HEK293T (cell line): ENCODE measurements around the gene PHKB.

Experiments used
- ARNT ChIP-seq: fragments of 450-650 bp; IDR thresholded peaks from 2 replicates; pipeline ENCODE4 v1.6.1; 2017; ENCODE audit warnings: mild to moderate bottlenecking
- BHLHE40 ChIP-seq: fragments of 450-650 bp; IDR thresholded peaks from 2 replicates; pipeline ENCODE4 v1.6.1; 2016; ENCODE audit warnings: mild to moderate bottlenecking, moderate library complexity, borderline replicate concordance
- CTBP1 ChIP-seq: fragments of 450-650 bp; IDR thresholded peaks from 2 replicates; pipeline ENCODE4 v1.6.1; 2016; ENCODE audit warnings: borderline replicate concordance
- FOXK2 ChIP-seq: fragments of 450-650 bp; IDR thresholded peaks from 2 replicates; pipeline ENCODE4 v1.6.1; 2016; ENCODE audit warnings: mild to moderate bottlenecking
- FOXM1 ChIP-seq: fragments of 450-650 bp; IDR thresholded peaks from 2 replicates; pipeline ENCODE4 v1.6.1; 2017; ENCODE audit warnings: mild to moderate bottlenecking, borderline replicate concordance
- L3MBTL2 ChIP-seq: fragments of 450-650 bp; conservative IDR thresholded peaks from 2 replicates; pipeline ENCODE4 v1.6.1; 2016; ENCODE audit warnings: mild to moderate bottlenecking
- SP1 ChIP-seq: fragments of 450-650 bp; IDR thresholded peaks from 2 replicates; pipeline ENCODE4 v1.6.1; 2017
- TARDBP ChIP-seq: fragments of 450-650 bp; IDR thresholded peaks from 2 replicates; pipeline ENCODE4 v1.6.1; 2016

- TF ChIP-seq SP1 (no peak), ARNT (no peak), L3MBTL2 (no peak), FOXK2 (no peak), CTBP1 (no peak), TARDBP (no peak), BHLHE40 (no peak), FOXM1 (no peak)
Observed at GRCh38 chr16:47604306-47604705, 143.2 kb downstream of the PHKB start.
